Pancreas (tissue), 10 donors: ENCODE results near the gene UHRF1. TPM values are rescaled to one million over a fixed set of nuclear protein-coding genes. Genes with fewer than 3 reads are reported as not detected.

Experiments used
- ATAC-seq, 4 donors: fragments of 200-7000 bp; cut with Tn5 transposase; one replicate each; pipeline versions ENCODE4 v1.8.0 to v1.9.1; 2020; ENCODE audit warnings: mild to moderate bottlenecking in 4 of 4, moderate library complexity in 4 of 4
- DNase-seq, 6 donors: peaks; one replicate each; pipeline ENCODE4 v3.0.0-alpha.2; 2020
- FAIRE-seq: peaks from 2 replicates; lab custom pipeline; 2012; peaks lifted over from hg19 to GRCh38; lab: Jason Lieb, UNC
- H3K27ac ChIP-seq, 4 donors: fragments of 200-600 bp; sonication (generic); 1 replicate in 3 of 4; 2 replicates in 1 of 4; pipeline versions ENCODE4 v1.5.0 to v1.8.0; 2020
- H3K27me3 ChIP-seq, 4 donors: fragments of 200-600 bp; one replicate each; pipeline ENCODE4 v1.8.0; 2021
- H3K36me3 ChIP-seq, 3 donors: fragments of 200-600 bp; sonication (generic) in 1 of 3; one replicate each; pipeline versions ENCODE4 v1.5.0 to v1.8.0; 2020 to 2021
- H3K4me1 ChIP-seq, 3 donors: fragments of 200-600 bp; one replicate each; pipeline ENCODE4 v1.8.0; 2021
- H3K4me3 ChIP-seq, 4 donors: fragments of 200-600 bp; sonication (generic) in 2 of 4; one replicate each; pipeline versions ENCODE4 v1.5.0 to v1.8.0; 2020 to 2021
- H3K9me3 ChIP-seq, 4 donors: fragments of 200-600 bp; one replicate each; pipeline ENCODE4 v1.8.0; 2021
- CTCF ChIP-seq, 4 donors: fragments of 200-600 bp; sonication (generic) in 3 of 4; IDR thresholded peaks; one replicate each; pipeline versions ENCODE4 v1.5.0 to v1.8.0; 2021; ENCODE audit warnings: antibody characterized with exemption in 4 of 4
- WGBS, 2 donors: extraction: QIAGEN DNeasy Blood & Tissue Kit; methylation state at CpG; one replicate each; pipeline ENCODE4 v1.1.7; 2013; 5-methylcytosine and 5-hydroxymethylcytosine counted together
- intact Hi-C, 3 donors: fragments of 100-400 bp; cut with DNase I; formaldehyde crosslinking; loops; one replicate each; pipeline versions ENCODE4 v1.11.1 to v1.14.2; 2022
- polyA plus RNA-seq, 2 donors: library from polyadenylated mRNA; stranded (reverse); fragments of 200-250 nt; gene quantifications; one replicate each; pipeline ENCODE4 v1.2.3, GENCODE V29; 2013
- total RNA-seq, 6 donors: library from RNA; stranded (reverse); fragmentation: NEBNext Ultra II Directional in 4 of 6; extraction: Animal tissue kit (Norgen Biotek cat#: 25700) in 4 of 6; gene quantifications; one replicate each; pipeline versions ENCODE4 v1.2.1 to v1.2.4, GENCODE V29; 2021 to 2023
- donor health status: healthy with polysubstance abuse.
- donor health status: DM: no; HTN: no; CAD: no; lungs with moderate emphysema.
- donor health status: DM: no; HTN: no; CAD: no.
- donor health status: control.
- donor health status: control.
- donor health status: Bipolar disorder and iron deficiency.
- donor health status: DM: yes; HTN: yes; CAD: no.
- donor health status: DM: no; HTN: no; CAD: no.
- donor health status: DM: no; HTN: no; CAD: no.
- donor health status: DM: yes; HTN: yes; CAD: no.

The UHRF1 gene
- total and polyA plus RNA-seq, 8 donors, result 0.28 to 1.7 (median 0.84) TPM

- intact Hi-C loops, result no loop called here
- no peaks in the 10 kb centered on the region for H3K9me3 ChIP-seq
- no peaks in the 10 kb centered on the region for H3K27me3 ChIP-seq
- ATAC-seq, result no peak
- H3K36me3 ChIP-seq, result no peaks in the 10 kb centered on the region
- no peak overlapping the region for H3K27ac ChIP-seq
- peaks cover 0 to 19% (median 6%) of the 10 kb centered on the region in 3 donors for H3K4me1 ChIP-seq
- no peak overlapping the region for H3K4me3 ChIP-seq
- FAIRE-seq, result no peak
- peak in 1 of 6 donors; percentile 71 for DNase-seq
- TF ChIP-seq CTCF (IDR thresholded peaks at IDR 0.05), result no peak
- WGBS, 2 donors, result 78 to 81% methylated on average over 23 to 27 of the region's 27 CpGs
Measured at GRCh38 chr19:4980838-4981680, 71.8 kb downstream of the UHRF1 start.

DNA sequence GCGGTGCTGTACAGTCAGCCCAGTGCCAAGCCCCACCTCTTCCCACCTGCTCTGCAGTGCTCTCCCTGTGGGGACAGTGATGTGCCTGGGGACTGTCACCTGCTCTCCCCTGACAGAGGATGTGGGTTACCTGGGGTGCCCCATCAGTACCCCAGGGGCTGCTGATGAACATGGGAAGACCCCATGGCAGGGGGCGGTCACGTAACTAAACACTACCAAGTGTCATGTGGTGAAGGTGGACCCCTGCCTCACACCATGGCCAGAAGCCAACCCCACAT, 72.3 kb downstream of the UHRF1 start:
- TF ChIP-seq CTCF (IDR thresholded peaks at IDR 0.05), result no peak
- ATAC-seq, result no peak
- Histone ChIP-seq H3K9me3 (no peaks in the 10 kb centered on the region), H3K4me3 (no peak overlapping the region), H3K27me3 (no peaks in the 10 kb centered on the region), H3K4me1 (peaks cover 0 to 16% (median 6%) of the 10 kb centered on the region in 3 donors), H3K36me3 (no peaks in the 10 kb centered on the region), H3K27ac (no peak overlapping the region)
- no peak for FAIRE-seq
- WGBS, 2 donors, result 70 to 87% methylated on average over 3 of the region's 3 CpGs
- no peak for DNase-seq
- intact Hi-C loops, result no loop called here

- no peak overlapping the region for H3K4me3 ChIP-seq
- TF ChIP-seq CTCF (IDR thresholded peaks at IDR 0.05), result no peak
- H3K27me3 ChIP-seq, result no peaks in the 10 kb centered on the region
- intact Hi-C loops, result no loop called here
- ATAC-seq (no peak), FAIRE-seq (no peak), DNase-seq (peak in 1 of 6 donors; percentile 10)
- peaks cover 0 to 9% (median 6%) of the 10 kb centered on the region in 3 donors for H3K4me1 ChIP-seq
- H3K27ac ChIP-seq, result no peak overlapping the region
- 90 to 91% methylated on average over 23 of the region's 23 CpGs for WGBS, 2 donors
- H3K36me3 ChIP-seq, result no peaks in the 10 kb centered on the region
- no peaks in the 10 kb centered on the region for H3K9me3 ChIP-seq
Measured at GRCh38 chr19:4983346-4984105, 74.2 kb downstream of the UHRF1 start.

- no peaks in the 10 kb centered on the region for H3K36me3 ChIP-seq
- no peak for ATAC-seq
- peaks cover 0 to 9% (median 6%) of the 10 kb centered on the region in 3 donors for H3K4me1 ChIP-seq
- DNase-seq, result peak in 1 of 6 donors; percentile 46
- intact Hi-C loops, result no loop called here
- H3K4me3 ChIP-seq, result no peak overlapping the region
- TF ChIP-seq CTCF (IDR thresholded peaks at IDR 0.05), result no peak
- H3K9me3 ChIP-seq, result no peaks in the 10 kb centered on the region
- no peaks in the 10 kb centered on the region for H3K27me3 ChIP-seq
- WGBS, 2 donors, result 90 to 94% methylated on average over 7 of the region's 7 CpGs
- no peak for FAIRE-seq
- no peak overlapping the region for H3K27ac ChIP-seq
Measured at GRCh38 chr19:4984106-4984380, 74.7 kb downstream of the UHRF1 start.
